Mucosa of descending colon (tissue), 3 donors: ENCODE results near the gene GPR37L1. TPM values are rescaled to one million over a fixed set of nuclear protein-coding genes. Genes with fewer than 3 reads are reported as not detected.

Experiments
- ATAC-seq: fragments of 200-7000 bp; cut with Tn5 transposase; one replicate; pipeline ENCODE4 v1.9.1; 2020; ENCODE audit warnings: mild to moderate bottlenecking, moderate library complexity
- DNase-seq, 3 donors: peaks; one replicate each; pipeline ENCODE4 v3.0.0-alpha.2; 2020
- H3K36me3 ChIP-seq: fragments of 200-600 bp; one replicate; pipeline ENCODE4 v1.8.0; 2021; ENCODE audit warnings: low read depth, mild to moderate bottlenecking
- H3K4me1 ChIP-seq: fragments of 200-600 bp; one replicate; pipeline ENCODE4 v1.8.0; 2021; ENCODE audit warnings: low read depth, mild to moderate bottlenecking
- H3K4me3 ChIP-seq: fragments of 200-600 bp; one replicate; pipeline ENCODE4 v1.8.0; 2021; ENCODE audit warnings: mild to moderate bottlenecking
- H3K9me3 ChIP-seq: fragments of 200-600 bp; one replicate; pipeline ENCODE4 v1.8.0; 2021; ENCODE audit warnings: mild to moderate bottlenecking
- intact Hi-C, 2 donors: fragments of 100-400 bp; cut with DNase I in 1 of 2; cut with micrococcal nuclease in 1 of 2; formaldehyde crosslinking; loops; one replicate each; pipeline versions ENCODE4 v1.11.0 to v1.11.1; 2022; cut with DNase I, micrococcal nuclease
- long read RNA-seq, 2 donors: library from polyadenylated mRNA; unstranded; transcript quantifications; one replicate each; pipeline ENCODE4 v2.0.0, GENCODE V29; 2019 to 2021
- total RNA-seq, 3 donors: library from RNA; stranded (reverse); fragmentation: NEBNext Ultra II Directional in 2 of 3; extraction: Animal tissue kit (Norgen Biotek cat#: 25700) in 2 of 3; gene quantifications; one replicate each; pipeline versions ENCODE4 v1.2.1 to v1.2.4, GENCODE V29; 2021 to 2023
- TF ChIP-seq, protein P1 (sequence below): fragments of 200-600 bp; IDR thresholded peaks from one replicate; pipeline ENCODE4 v1.8.0; 2022; ENCODE audit warnings: antibody characterized with exemption, mild to moderate bottlenecking
- donor health status: DM: no; HTN: no; CAD: no; lungs with moderate emphysema.
- donor health status: DM: no; HTN: no; CAD: no.
- donor health status: DM: no; HTN: yes; CAD: no.

GPR37L1 gene
- 1 to 10 TPM; 2.4 to 3.5 (median 2.9) TPM for total RNA-seq
- long read RNA-seq, donor 1, full-length matches to known transcripts: 3 of 9 reads
- long read RNA-seq, donor 1, partial matches to known transcripts: 0 of 9 reads
- long read RNA-seq, donor 1, other reads (novel, unspliced or antisense): 6 of 9 reads
- long read RNA-seq, donor 2, partial matches to known transcripts: 2 of 5 reads
- long read RNA-seq, donor 2, other reads (novel, unspliced or antisense): 3 of 5 reads

DNA sequence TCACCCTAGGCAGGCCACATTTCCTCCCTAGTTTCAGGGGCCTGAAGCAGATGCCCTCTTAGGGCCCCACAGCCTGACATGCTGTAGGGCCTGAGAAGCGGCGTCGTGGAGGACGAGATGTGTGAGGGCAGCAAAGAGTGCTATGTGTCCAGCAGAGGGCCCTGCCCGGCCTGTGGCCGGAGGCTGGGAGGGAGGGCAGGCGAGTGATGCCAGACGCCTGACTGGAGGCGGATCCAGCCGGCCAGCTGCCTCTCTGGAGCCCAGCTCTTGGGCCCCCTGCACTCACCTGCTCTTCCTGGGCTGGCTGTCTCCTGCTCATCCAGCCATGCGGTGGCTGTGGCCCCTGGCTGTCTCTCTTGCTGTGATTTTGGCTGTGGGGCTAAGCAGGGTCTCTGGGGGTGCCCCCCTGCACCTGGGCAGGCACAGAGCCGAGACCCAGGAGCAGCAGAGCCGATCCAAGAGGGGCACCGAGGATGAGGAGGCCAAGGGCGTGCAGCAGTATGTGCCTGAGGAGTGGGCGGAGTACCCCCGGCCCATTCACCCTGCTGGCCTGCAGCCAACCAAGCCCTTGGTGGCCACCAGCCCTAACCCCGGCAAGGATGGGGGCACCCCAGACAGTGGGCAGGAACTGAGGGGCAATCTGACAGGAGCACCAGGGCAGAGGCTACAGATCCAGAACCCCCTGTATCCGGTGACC is at the start of gene GPR37L1:
Gene GPR37L1, plus strand, starts transcription at position 279 of the 697 bp plus-strand sequence. Its CDS starts 47 bp downstream, at position 326.
- TF ChIP-seq, protein P1, sequence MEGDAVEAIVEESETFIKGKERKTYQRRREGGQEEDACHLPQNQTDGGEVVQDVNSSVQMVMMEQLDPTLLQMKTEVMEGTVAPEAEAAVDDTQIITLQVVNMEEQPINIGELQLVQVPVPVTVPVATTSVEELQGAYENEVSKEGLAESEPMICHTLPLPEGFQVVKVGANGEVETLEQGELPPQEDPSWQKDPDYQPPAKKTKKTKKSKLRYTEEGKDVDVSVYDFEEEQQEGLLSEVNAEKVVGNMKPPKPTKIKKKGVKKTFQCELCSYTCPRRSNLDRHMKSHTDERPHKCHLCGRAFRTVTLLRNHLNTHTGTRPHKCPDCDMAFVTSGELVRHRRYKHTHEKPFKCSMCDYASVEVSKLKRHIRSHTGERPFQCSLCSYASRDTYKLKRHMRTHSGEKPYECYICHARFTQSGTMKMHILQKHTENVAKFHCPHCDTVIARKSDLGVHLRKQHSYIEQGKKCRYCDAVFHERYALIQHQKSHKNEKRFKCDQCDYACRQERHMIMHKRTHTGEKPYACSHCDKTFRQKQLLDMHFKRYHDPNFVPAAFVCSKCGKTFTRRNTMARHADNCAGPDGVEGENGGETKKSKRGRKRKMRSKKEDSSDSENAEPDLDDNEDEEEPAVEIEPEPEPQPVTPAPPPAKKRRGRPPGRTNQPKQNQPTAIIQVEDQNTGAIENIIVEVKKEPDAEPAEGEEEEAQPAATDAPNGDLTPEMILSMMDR: no peak

DNA sequence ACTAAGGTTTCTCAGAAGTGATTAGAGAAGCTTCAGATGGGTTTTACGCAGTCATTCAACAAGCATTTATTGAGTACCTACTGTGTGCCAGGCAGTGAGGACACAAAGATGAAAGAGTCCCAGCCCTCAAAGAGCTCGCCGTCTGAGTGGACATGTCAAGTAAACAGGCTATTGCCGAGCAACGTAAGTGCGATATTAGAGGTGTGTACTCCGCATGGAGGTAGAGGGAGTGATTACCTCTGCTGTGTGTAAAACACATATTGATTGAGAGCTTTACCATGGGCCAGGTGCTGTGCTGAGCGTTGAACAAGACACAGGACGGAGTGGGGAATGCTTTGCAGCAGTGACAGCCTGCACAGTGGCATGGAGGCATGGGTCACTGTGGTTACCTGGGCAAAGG is 49.5 kb upstream of the GPR37L1 start:
- ATAC-seq (no peak), DNase-seq (no peak)
- H3K9me3 ChIP-seq: no peaks in the 10 kb centered on the region
- intact Hi-C loops: no loop called here
- H3K36me3 ChIP-seq: no peaks in the 10 kb centered on the region
- H3K4me1 ChIP-seq: peaks cover 41% of the 10 kb centered on the region
- TF ChIP-seq, protein P1: no peak
- no peak overlapping the region for H3K4me3 ChIP-seq

More for the DNA sequence above, at the start of gene GPR37L1:
- no peak within 1 kb of the TSS for H3K4me3 ChIP-seq
- no peaks in the 10 kb centered on the region for H3K9me3 ChIP-seq
- no peak for ATAC-seq
- no peak for DNase-seq
- H3K4me1 ChIP-seq: peaks cover 10% of the 10 kb centered on the region
- no peaks in the 10 kb centered on the region for H3K36me3 ChIP-seq
- intact Hi-C loops: loop anchor here (5.0 kb wide), 2 partner anchors 115 to 230 kb away; no protein-coding TSS in a partner anchor

DNA sequence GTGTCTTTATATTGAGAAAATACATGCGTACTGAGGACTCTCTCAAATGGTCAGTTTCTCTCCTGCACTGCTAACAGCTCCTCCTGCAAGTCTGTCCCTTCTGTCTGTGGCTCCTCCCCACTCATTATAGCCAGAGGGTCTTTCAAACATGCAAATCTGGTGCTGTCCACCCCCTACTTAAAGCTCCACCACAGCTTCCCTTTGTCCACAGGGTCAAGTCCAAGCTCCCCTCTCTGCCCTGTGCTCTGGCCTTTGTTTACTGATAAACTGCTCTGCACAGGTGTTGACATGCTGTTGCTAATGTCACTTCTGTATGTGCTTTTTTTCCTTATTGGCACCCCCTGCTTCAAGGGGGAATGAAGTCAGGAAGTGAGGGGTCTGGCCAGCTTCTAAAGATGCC is 47.7 kb upstream of the GPR37L1 start:
- no peaks in the 10 kb centered on the region for H3K36me3 ChIP-seq
- DNase-seq (no peak), ATAC-seq (no peak)
- peaks cover 46% of the 10 kb centered on the region for H3K4me1 ChIP-seq
- intact Hi-C loops: no loop called here
- TF ChIP-seq, protein P1: no peak
- no peaks in the 10 kb centered on the region for H3K9me3 ChIP-seq
- no peak overlapping the region for H3K4me3 ChIP-seq

DNA sequence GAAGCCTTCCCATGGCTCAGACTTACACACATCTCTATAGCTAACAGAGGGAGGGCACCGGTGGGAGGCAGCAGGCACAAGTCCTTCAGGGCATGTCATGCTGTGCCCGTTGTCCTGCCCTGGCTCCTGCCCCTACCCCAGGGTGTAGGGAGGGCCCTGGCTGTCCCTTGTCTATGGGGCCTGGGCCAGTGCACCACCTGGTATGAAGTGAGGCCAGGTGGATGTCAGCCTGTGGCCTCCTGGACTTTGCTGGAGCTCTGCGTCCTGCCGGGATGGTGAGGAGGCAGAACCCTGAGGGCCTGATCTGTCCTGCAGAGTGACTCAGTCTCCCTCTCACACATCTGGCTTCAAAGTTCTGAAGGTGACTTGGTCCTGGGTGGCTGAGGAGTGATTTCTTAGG is 47.3 kb upstream of the GPR37L1 start:
- TF ChIP-seq, protein P1: no peak
- DNase-seq (peak in 1 of 3 donors; percentile 50), ATAC-seq (peak; percentile 15)
- no peaks in the 10 kb centered on the region for H3K36me3 ChIP-seq
- intact Hi-C loops: no loop called here
- no peak overlapping the region for H3K4me3 ChIP-seq
- no peaks in the 10 kb centered on the region for H3K9me3 ChIP-seq
- peaks cover 46% of the 10 kb centered on the region for H3K4me1 ChIP-seq

GRCh38 chr1:202076050-202076511 is 46.6 kb upstream of the GPR37L1 start:
- no peaks in the 10 kb centered on the region for H3K36me3 ChIP-seq
- ATAC-seq: peak; percentile 76
- TF ChIP-seq, protein P1: no peak
- H3K4me1 ChIP-seq: peaks cover 46% of the 10 kb centered on the region
- no peak overlapping the region for H3K4me3 ChIP-seq
- no peaks in the 10 kb centered on the region for H3K9me3 ChIP-seq
- intact Hi-C loops: no loop called here
- DNase-seq: peak; percentile 68 to 83 (median 77)
